ENCODE measurements around the gene PSMB5.

Gene PSMB5

DNA sequence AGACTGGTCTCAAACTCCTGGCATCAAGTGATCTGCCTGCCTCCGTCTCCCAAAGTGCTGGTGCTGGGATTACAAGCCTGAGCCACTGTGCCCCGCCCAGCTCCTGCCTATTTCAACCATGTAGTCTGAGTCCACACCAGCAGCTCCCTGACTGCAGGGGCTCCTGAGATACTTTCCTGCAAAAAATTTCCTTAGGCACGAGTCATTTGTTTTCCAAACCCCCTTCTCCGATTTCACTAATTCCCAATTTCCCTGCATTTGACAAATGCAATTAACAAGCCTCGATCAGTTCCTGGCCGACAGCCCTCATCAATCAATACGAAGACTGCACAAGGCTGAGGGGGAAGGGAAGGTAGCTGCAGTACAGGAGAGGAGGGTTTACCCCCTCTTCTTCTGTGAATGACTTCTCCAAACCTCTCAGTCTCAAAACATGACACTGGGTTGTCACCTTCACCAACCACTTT lies 10.1 kb downstream of the PSMB5 start:
- H2AFZ ChIP-seq (ENCODE audit: low read depth, low read length): no peak overlapping the region
- no peaks in the 10 kb centered on the region for H3K27me3 ChIP-seq (ENCODE audit: low read depth, low read length)
- TF ChIP-seq, protein P1, sequence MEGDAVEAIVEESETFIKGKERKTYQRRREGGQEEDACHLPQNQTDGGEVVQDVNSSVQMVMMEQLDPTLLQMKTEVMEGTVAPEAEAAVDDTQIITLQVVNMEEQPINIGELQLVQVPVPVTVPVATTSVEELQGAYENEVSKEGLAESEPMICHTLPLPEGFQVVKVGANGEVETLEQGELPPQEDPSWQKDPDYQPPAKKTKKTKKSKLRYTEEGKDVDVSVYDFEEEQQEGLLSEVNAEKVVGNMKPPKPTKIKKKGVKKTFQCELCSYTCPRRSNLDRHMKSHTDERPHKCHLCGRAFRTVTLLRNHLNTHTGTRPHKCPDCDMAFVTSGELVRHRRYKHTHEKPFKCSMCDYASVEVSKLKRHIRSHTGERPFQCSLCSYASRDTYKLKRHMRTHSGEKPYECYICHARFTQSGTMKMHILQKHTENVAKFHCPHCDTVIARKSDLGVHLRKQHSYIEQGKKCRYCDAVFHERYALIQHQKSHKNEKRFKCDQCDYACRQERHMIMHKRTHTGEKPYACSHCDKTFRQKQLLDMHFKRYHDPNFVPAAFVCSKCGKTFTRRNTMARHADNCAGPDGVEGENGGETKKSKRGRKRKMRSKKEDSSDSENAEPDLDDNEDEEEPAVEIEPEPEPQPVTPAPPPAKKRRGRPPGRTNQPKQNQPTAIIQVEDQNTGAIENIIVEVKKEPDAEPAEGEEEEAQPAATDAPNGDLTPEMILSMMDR (IDR thresholded peaks at IDR 0.05; ENCODE audit: low read depth, low read length): no peak
- TF ChIP-seq EZH2phosphoT487 (IDR thresholded peaks at IDR 0.05; ENCODE audit: low read depth): no peak
- no peak overlapping the region for H3K4me2 ChIP-seq (ENCODE audit: low read length)
- no peaks in the 10 kb centered on the region for H3K4me1 ChIP-seq (ENCODE audit: low read length)
- H3K4me3 ChIP-seq (ENCODE audit: low read length): no peak overlapping the region
- no peak overlapping the region for H3K9ac ChIP-seq (ENCODE audit: low read length)
- no peaks in the 10 kb centered on the region for H4K20me1 ChIP-seq (ENCODE audit: insufficient read depth, low read length)
- H3K79me2 ChIP-seq (ENCODE audit: low read length): peaks cover 12% of the 10 kb centered on the region
- peaks cover 41% of the 10 kb centered on the region for H3K36me3 ChIP-seq (replicated peaks; ENCODE audit: low read depth, low read length)
- no peak overlapping the region for H3K27ac ChIP-seq (ENCODE audit: low read length)
- H3K9me3 ChIP-seq (ENCODE audit: insufficient read depth, low read length): no peaks in the 10 kb centered on the region

DNA sequence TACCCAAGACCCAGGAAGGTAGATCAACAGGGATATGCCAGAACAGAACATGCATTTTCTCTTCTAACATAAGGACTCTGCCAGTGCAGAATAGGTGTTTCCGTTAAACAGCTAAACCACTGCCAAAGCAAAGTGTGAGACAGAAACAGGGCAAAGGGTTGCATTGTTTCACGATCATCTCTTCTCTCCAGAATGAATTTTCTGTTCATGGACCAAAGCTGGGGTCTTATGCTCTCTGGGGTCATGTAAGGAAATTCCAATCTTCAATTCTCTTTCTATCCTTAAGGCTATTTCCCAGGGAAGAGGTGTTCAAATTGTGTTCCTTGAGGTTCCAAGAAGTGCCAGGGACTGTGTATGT lies 10.9 kb downstream of the PSMB5 start:
- H3K79me2 ChIP-seq (ENCODE audit: low read length): peaks cover 6% of the 10 kb centered on the region
- H4K20me1 ChIP-seq (ENCODE audit: insufficient read depth, low read length): no peaks in the 10 kb centered on the region
- H3K27me3 ChIP-seq (ENCODE audit: low read depth, low read length): no peaks in the 10 kb centered on the region
- H3K27ac ChIP-seq (ENCODE audit: low read length): no peak overlapping the region
- TF ChIP-seq, protein P1 (IDR thresholded peaks at IDR 0.05; ENCODE audit: low read depth, low read length): no peak
- TF ChIP-seq EZH2phosphoT487 (IDR thresholded peaks at IDR 0.05; ENCODE audit: low read depth): no peak
- no peaks in the 10 kb centered on the region for H3K9me3 ChIP-seq (ENCODE audit: insufficient read depth, low read length)
- H3K4me2 ChIP-seq (ENCODE audit: low read length): no peak overlapping the region
- no peak overlapping the region for H2AFZ ChIP-seq (ENCODE audit: low read depth, low read length)
- no peaks in the 10 kb centered on the region for H3K4me1 ChIP-seq (ENCODE audit: low read length)
- H3K9ac ChIP-seq (ENCODE audit: low read length): no peak overlapping the region
- peaks cover 35% of the 10 kb centered on the region for H3K36me3 ChIP-seq (replicated peaks; ENCODE audit: low read depth, low read length)
- H3K4me3 ChIP-seq (ENCODE audit: low read length): no peak overlapping the region

DNA sequence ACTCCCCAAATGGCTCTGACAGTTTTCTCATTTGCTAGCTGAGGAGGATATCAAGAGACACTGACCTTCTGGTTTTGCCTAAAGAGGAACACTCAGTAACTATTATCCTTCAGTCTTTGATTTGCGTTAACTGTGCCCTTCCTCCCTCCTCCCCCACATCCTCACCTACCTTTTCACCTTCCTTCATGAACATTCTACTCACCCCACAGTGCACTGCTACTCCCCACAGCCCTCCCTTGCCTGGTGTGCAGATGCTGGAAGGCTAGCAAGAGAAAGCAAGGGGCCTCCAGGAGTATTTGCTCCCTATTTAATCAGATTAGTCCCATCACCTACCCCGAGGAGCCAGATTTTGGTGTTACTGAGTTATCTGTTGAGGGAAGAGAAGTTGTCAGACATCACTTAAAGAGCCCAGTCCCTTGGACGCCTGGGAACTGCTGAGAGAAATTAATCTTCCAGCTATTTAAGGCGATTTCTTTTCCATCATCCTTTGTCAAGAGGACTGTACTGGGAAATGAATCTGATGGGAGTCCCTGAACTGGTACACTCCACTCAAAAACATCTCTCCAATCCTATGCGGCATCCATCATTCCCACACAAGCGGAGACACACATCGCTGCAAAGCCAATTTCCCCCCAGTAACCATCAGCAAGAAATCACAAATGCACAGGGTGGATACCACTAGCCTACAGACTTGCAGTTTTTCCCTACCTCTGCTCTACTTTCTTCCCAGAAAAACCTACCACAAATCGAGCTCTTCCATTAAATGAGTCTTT lies 11.5 kb downstream of the PSMB5 start:
- Histone ChIP-seq H3K79me2 (ENCODE audit: low read length) (peaks cover 3% of the 10 kb centered on the region; the same call in 1 of the 2 replicates), H3K4me2 (ENCODE audit: low read length) (no peak overlapping the region), H3K27me3 (ENCODE audit: low read depth, low read length) (no peaks in the 10 kb centered on the region), H2AFZ (ENCODE audit: low read depth, low read length) (no peak overlapping the region), H3K27ac (ENCODE audit: low read length) (no peak overlapping the region), H3K4me3 (ENCODE audit: low read length) (no peak overlapping the region), H3K4me1 (ENCODE audit: low read length) (no peaks in the 10 kb centered on the region), H3K36me3 (replicated peaks; ENCODE audit: low read depth, low read length) (peaks cover 32% of the 10 kb centered on the region), H4K20me1 (ENCODE audit: insufficient read depth, low read length) (no peaks in the 10 kb centered on the region), H3K9ac (ENCODE audit: low read length) (no peak overlapping the region), H3K9me3 (ENCODE audit: insufficient read depth, low read length) (no peaks in the 10 kb centered on the region)
- TF ChIP-seq, protein P1 (IDR thresholded peaks at IDR 0.05; ENCODE audit: low read depth, low read length): no peak
- TF ChIP-seq EZH2phosphoT487 (IDR thresholded peaks at IDR 0.05; ENCODE audit: low read depth): no peak

DNA sequence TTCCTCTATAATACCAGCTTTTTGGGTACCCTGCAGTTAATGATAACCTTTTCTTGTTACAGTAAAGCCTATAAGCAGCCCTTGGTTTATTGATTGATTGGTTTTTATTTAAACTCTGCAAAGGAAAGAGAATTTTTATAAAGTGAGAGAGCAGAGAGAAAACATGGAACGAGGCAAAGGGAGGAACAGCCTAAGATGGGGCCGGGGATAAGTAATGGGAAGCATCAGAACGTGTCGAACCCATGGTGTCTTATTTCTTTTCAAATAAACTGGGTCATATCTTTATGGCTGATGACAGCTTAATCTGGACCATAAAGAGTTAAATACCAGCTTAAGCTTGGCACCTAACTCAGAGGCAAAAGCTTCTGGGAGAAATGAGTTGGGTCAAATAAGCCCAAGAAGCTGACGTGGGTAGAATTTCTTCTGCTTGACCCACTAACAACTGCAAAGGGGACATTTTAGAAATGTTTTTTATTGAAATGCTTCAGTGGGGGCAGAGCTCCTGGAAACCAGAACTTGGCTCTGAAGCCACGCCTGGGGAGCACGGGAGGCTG lies 12.7 kb downstream of the PSMB5 start:
- Histone ChIP-seq H4K20me1 (ENCODE audit: insufficient read depth, low read length) (no peaks in the 10 kb centered on the region), H3K79me2 (ENCODE audit: low read length) (no peaks in the 10 kb centered on the region), H3K27ac (ENCODE audit: low read length) (no peak overlapping the region), H3K9ac (ENCODE audit: low read length) (no peak overlapping the region), H3K9me3 (ENCODE audit: insufficient read depth, low read length) (no peaks in the 10 kb centered on the region), H2AFZ (ENCODE audit: low read depth, low read length) (no peak overlapping the region), H3K4me3 (ENCODE audit: low read length) (no peak overlapping the region), H3K4me2 (ENCODE audit: low read length) (no peak overlapping the region), H3K4me1 (ENCODE audit: low read length) (no peaks in the 10 kb centered on the region), H3K27me3 (ENCODE audit: low read depth, low read length) (no peaks in the 10 kb centered on the region), H3K36me3 (replicated peaks; ENCODE audit: low read depth, low read length) (peaks cover 27% of the 10 kb centered on the region)
- no peak for TF ChIP-seq EZH2phosphoT487 (IDR thresholded peaks at IDR 0.05; ENCODE audit: low read depth)
- TF ChIP-seq, protein P1 (IDR thresholded peaks at IDR 0.05; ENCODE audit: low read depth, low read length): no peak
